Fibroblast of the aortic adventitia (primary cell): ENCODE results near the gene CHCHD6. TPM values are rescaled to one million over a fixed set of nuclear protein-coding genes. Genes with fewer than 3 reads are reported as not detected.

Experiments
- DNase-seq: peaks from one replicate; pipeline ENCODE4 v3.0.0-alpha.2; 2010; ENCODE audit warnings: low read depth
- H3K4me3 ChIP-seq: 2 replicates; pipeline ENCODE4 v1.5.1; 2011; ENCODE audit warnings: low read depth, mild to moderate bottlenecking, control low read depth, low read length, moderate library complexity
- CTCF ChIP-seq: IDR thresholded peaks from 2 replicates; pipeline ENCODE4 v1.5.1; 2011; ENCODE audit warnings: mild to moderate bottlenecking, low read length, control low read depth, inconsistent platforms; ENCODE audit not compliant: insufficient read depth
- total RNA-seq: library from RNA; depleted of rRNA; stranded (reverse); fragments of >200 nt; gene quantifications from 2 replicates; pipeline ENCODE4 v1.2.3, GENCODE V29; 2012; ENCODE audit warnings: low replicate concordance

The CHCHD6 gene
- total RNA-seq, 1 donor: 10.8 TPM

DNA sequence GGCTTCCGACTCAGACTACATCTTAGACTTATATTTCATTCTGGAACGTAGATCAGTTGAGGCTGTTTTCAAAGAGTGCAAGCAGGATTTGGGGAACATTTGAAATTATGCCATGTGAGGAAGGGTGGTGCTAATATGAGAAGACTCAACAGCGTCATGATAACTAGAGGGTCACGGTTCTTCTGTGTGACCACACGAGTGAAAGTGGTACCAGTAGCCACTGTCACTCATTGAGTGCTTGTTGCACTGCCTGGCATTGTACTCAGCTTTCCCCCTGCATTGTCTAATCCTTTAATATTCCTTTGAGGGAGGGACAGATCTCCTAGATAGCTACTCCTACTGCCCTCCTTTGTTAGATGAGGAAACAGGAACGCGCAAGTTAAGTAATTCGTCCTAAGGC is 197.6 kb downstream of the CHCHD6 start:
- TF ChIP-seq CTCF: no peak
- H3K4me3 ChIP-seq: no peak overlapping the region
- no peak for DNase-seq

GRCh38 chr3:126903521-126903920 is 199.5 kb downstream of the CHCHD6 start:
- TF ChIP-seq CTCF: no peak
- no peak overlapping the region for H3K4me3 ChIP-seq
- no peak for DNase-seq

- DNase-seq: peak; percentile 69
Observed at GRCh38 chr3:126907557-126907956, 203.5 kb downstream of the CHCHD6 start.

DNA sequence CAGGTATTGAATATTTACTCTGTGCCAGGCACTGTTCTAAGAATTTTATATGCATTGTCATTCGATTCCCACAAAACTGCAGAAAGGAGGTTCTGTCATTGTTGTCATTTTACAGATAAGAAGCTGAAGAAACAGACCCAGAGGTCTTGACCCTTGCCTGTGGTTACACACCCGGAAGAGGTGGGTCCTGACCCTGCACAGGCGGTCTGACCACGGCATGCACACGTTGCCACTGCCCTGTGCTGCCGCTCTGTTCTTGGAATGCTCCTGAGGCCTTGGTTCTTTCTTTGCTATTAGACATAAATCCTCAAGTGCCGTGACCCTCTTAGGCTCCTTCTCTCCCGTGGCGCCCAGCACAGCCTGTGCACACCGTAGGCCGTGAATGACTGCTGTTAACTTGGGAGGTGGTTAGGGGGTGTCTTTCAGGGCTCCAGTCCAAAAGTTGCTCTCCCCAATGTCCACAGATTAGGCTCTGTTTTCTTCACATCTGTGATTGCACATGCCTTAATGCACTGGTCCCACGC is 204.8 kb downstream of the CHCHD6 start:
- H3K4me3 ChIP-seq: no peak overlapping the region
- TF ChIP-seq CTCF: no peak
- DNase-seq: no peak

More at GRCh38 chr3:126907557-126907956, 203.5 kb downstream of the CHCHD6 start:
- H3K4me3 ChIP-seq: no peak overlapping the region
- TF ChIP-seq CTCF: no peak

GRCh38 chr3:126910231-126910630 is 206.2 kb downstream of the CHCHD6 start:
- no peak for DNase-seq
- no peak overlapping the region for H3K4me3 ChIP-seq
- TF ChIP-seq CTCF: no peak

DNA sequence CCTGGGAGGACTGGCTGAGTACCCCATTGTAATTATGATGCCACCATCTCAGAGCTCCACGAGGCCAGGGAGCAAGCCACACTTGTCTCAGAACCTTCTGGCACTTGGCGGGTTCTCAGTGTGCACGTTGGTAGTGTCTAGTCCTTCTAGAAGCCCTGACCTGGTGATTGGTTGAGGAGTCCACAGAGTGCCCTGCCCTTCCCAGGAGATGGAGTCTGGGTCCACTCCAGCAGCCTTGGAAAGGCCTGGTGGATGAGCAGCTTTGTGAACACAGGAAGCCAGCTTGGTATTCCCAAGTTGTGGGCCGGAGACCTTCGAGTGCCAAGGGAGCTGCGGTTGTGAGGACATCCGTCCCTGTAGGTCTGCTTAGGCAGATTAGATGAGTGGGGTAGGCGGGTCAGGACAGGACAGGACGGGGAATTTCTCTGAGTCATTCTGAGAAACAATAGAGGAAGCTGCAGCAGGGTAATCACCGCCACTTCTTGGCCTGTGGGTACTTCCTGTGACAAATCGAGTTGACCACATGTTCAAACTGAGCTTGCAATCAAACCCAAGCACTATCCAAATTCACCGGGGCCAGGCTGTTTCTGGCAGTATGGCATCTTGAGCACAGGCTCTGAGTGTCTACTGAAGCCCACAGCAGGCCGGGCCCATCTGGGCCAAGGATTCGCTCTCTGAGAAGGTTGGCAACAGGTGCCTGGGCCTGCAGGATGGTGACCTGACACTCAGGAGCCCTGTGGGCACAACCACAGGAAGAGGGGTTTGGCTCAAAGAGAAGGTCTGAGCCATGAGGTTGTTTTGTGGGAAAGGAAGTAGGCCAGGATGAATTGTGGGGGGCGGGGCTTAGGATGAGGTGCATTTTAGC is 207.4 kb downstream of the CHCHD6 start:
- peak; percentile 93 for DNase-seq
- no peak for TF ChIP-seq CTCF
- H3K4me3 ChIP-seq: no peak overlapping the region

GRCh38 chr3:126912027-126912422 is 208.0 kb downstream of the CHCHD6 start:
- TF ChIP-seq CTCF: no peak
- H3K4me3 ChIP-seq: no peak overlapping the region
- no peak for DNase-seq
